HG02571 (cell line): ENCODE results near the gene HS6ST3.

Source experiments
- ATAC-seq: cut with Tn5 transposase; IDR thresholded peaks from one replicate; pipeline ENCODE4 v1.9.1; 2021; ENCODE audit warnings: mild to moderate bottlenecking, moderate library complexity; ENCODE audit not compliant: unreplicated experiment

Gene HS6ST3

DNA sequence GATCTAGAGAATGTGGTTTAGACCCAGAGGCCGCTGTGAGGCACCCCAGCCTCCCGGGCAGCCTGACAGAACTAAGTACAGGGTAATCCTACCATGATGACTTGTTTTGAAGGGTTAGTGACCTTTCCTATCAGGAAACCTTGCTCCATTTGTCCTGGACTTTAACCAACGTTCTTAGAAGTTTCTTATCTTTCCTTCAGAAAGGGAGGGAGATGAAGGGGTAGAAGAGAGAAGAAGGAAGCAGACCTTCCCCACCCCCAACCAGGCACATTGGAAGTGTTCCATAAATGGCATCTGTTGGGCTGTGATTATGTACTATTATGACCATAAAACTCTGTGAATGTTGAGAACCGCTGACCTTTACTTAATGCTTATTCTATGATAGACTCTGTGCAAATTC, 720.2 kb downstream of the HS6ST3 start:
- ATAC-seq, result no peak

GRCh38 chr13:96811049-96811448, 721.1 kb downstream of the HS6ST3 start:
- ATAC-seq, result no peak

DNA sequence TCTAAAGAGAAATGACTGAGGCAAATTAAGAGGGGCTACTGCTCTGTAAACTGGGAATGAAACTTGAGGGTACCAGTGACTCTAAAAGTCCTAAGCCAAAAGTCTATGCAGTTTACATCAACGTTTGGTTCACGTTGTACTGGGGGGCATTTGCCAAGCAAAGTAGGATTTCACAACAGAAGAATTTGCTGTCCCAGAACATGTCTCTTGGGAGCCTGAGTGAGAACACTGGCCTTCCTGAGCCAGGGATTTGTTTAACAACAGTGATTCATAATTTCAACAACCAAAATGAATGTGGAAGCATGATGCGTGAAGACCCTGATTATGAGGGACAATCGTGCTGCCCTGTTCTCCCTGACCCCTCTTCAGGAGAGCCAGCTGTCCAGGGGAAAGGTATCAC, 726.4 kb downstream of the HS6ST3 start:
- no peak for ATAC-seq

DNA sequence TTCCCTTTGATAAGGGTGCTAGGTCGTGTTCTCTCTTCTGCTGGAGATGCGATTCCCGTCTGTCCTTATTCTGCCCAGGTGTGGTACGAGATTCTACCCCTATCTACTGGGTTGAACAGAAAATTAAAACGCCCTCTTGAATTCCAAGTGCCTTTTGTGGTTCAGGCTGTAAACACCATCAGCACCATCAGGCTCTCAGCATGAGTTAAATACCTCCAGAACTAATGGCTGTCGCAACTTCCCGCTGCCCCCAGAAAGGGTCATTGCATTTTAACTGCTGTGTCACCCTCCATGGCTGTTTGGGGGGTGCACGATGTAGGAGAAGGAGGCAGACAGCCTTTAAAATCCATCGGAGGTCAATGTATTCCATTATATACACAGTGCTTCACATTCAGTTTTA, 727.0 kb downstream of the HS6ST3 start:
- ATAC-seq, result no peak

DNA sequence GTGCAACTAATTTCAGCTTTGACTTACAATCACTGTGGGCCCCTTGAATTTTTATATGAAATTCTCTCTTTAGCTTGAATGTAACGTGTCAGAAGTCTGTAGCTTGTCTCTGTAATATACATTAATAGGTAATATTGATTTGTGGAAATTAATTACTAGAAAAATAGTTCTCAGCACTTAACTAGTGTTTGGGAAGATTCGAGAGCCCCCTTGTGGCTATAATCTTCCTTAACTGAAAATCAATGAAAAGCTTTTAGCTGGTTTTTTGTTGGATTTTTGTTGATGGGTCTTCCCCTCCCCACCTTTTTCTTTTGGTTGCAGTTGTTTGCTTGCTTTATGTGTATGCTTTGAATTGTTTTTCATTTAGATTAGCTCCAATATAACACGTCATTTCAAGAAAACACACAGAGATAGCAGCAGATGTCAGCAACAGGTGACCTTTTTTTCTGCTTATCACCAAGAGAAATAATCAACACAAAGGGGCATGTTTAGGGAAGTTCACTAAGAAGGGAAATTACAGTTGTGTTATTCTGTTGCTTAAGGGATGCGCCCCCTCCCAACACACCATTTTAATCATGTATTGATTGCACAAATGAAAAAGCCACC, 727.5 kb downstream of the HS6ST3 start:
- no peak for ATAC-seq

GRCh38 chr13:96819375-96819774, 729.5 kb downstream of the HS6ST3 start:
- no peak for ATAC-seq

GRCh38 chr13:96821381-96821780, 731.5 kb downstream of the HS6ST3 start:
- ATAC-seq, result no peak

DNA sequence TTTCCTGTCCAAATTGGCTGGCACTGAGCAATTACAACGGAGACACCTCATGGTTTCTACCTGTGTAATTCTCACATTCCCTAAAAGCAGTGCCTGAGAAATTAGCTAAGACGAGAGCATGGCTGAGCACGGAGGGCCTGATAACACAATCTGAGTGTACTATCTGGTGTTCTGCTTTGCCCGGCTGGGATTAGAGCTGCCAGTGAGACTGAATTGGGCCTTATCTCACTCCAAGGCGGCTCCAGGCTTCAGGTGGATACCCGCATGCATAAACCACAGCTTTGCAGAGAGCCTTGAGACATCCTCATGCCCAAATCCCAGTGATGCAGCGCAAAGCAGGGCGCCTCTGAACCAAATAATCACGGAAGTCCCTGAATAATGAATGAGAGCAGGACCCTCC, 732.1 kb downstream of the HS6ST3 start:
- ATAC-seq, result no peak

- ATAC-seq, result no peak
Measured at GRCh38 chr13:96822895-96823294, 733.0 kb downstream of the HS6ST3 start.

GRCh38 chr13:96824140-96824539, 734.2 kb downstream of the HS6ST3 start:
- ATAC-seq, result no peak

- ATAC-seq, result no peak
Measured at GRCh38 chr13:96825653-96826052, 735.7 kb downstream of the HS6ST3 start.

GRCh38 chr13:96834626-96835025, 744.7 kb downstream of the HS6ST3 start:
- ATAC-seq, result no peak

DNA sequence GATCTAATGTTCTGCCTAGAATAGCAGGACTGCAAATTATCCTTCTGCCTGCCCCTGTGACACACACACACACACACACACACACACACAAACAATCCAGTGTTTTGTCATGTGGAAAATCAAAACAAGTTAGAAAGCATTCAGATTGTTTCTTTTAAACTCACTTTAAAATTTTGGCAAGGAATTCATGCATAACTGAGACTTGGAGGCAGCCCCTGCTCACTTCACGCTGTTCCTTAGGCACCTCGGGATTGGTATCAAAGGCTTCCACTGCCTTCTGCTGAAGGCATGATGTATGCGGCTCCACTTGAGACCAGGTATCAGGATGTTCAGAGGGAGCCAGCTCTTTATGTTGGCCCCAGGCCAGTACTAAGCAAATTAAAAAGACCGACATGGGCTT, 745.6 kb downstream of the HS6ST3 start:
- no peak for ATAC-seq

DNA sequence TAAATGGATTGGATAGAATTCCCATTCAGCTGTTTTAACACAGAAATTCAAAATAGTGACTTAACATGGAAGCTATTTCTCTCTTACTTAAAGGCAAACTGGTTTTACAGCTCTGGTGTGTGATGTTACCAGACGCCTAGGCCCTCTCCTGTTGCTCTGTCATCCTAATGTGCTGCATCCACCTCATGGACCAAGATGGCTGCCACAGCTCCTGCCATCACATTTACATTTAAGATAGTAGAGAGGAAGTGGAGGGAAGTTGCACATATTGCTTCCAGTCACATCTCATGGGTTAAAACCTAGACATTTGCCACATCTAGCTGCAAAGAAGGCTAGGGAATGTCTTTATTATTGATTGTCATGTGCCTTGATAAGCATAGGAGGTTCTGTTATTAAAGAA, 746.8 kb downstream of the HS6ST3 start:
- ATAC-seq, result no peak

GRCh38 chr13:96837809-96838208, 747.9 kb downstream of the HS6ST3 start:
- ATAC-seq, result no peak

DNA sequence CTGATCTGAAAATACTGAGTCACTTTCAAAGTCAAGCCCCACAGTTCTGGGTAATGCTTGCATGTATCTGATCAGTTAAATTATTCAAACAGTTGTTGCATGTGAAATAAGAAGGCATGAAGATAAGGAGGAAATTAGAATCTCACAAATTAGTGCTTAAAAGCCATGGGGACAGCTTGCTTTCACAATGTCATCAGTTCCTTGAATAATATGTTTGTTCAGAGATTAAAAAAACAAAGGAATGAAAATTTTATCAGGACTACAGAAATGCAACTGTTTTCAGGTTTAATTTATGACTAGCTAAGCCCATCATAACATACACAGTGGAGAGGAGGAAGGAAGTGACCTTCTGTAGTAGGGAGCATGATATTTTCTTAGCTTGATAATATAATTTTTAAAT, 754.3 kb downstream of the HS6ST3 start:
- no peak for ATAC-seq

DNA sequence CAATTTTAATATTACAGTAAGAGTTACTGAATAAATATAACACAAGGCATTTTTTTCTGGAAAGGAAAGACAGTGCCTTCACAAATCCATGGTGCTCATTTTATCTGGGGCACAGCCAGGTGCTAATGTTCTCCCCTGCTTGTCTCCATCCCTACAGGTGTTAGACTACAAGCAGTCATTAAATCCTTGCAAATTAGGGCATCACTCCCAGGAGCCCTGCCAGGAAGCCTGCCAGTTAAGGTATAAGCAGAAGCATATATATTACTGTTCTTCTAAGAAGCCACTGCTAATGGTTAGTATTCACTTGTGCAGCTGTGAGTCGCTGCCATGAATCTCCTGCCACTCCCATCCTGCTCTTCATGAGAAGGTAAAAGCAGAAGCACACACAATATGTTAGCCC, 754.7 kb downstream of the HS6ST3 start:
- no peak for ATAC-seq

- ATAC-seq, result no peak
Measured at GRCh38 chr13:96848286-96848685, 758.4 kb downstream of the HS6ST3 start.

DNA sequence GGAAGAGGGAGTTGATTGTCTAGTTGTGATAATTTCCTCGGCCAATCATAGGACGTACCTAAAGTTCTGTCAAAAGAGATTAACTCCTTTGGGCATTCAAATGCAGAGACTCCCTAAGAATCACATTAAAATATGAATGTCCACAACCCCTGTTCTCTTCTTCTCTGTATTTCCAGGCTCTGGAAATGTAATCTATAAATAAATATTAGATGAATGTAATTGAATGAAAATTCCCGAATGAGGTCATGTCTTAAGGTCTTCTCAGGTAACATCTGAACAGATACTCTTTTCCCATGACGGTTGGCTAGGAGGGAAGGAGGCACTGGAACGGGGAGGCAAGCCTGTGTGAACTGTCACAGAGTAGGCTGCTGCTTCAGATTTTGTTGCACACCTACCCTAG, 759.2 kb downstream of the HS6ST3 start:
- no peak for ATAC-seq

- ATAC-seq, result no peak
Measured at GRCh38 chr13:96850538-96851145, 760.7 kb downstream of the HS6ST3 start.

- no peak for ATAC-seq
Measured at GRCh38 chr13:96851856-96852445, 762.0 kb downstream of the HS6ST3 start.

DNA sequence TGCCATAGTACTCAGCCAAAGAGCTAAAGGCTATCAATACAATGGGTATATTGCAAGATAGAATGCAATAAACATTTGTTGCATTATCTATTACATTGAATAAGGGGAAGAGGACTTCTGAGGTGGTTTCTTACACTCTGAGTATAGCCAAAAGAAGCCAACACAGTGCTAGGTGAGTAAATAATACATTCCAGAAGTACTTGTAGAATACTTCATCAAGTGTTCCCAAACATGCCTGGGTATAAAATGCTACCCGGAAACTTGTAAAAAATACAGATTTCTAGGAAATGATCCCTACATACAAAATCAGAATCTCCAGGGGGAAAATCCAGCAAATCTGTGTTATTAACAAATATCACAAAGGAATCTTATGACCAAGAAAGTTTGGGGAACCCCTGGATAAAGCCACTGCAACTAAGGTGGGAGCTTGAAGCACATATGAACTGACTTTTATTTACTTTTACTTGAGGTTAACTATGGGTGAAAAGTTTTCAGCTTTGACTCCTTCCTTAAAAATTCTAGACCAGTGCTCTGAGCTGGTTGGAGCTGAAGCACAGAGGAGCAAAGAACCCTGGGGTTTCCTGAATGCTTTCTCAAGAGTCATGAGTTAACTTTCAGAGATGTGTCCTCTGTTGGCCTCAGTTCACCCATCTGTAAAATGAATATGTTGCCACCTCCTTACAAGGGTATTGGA, 768.4 kb downstream of the HS6ST3 start:
- no peak for ATAC-seq
